ENCODE measurements around the gene CYP4F11.
"Not testable (repeated sequence)": the region's sequence is repeated elsewhere in the genome, so short reads cannot be mapped to it uniquely, and the experiment has no call there.

Gene CYP4F11, protein sequence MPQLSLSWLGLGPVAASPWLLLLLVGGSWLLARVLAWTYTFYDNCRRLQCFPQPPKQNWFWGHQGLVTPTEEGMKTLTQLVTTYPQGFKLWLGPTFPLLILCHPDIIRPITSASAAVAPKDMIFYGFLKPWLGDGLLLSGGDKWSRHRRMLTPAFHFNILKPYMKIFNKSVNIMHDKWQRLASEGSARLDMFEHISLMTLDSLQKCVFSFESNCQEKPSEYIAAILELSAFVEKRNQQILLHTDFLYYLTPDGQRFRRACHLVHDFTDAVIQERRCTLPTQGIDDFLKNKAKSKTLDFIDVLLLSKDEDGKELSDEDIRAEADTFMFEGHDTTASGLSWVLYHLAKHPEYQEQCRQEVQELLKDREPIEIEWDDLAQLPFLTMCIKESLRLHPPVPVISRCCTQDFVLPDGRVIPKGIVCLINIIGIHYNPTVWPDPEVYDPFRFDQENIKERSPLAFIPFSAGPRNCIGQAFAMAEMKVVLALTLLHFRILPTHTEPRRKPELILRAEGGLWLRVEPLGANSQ

DNA sequence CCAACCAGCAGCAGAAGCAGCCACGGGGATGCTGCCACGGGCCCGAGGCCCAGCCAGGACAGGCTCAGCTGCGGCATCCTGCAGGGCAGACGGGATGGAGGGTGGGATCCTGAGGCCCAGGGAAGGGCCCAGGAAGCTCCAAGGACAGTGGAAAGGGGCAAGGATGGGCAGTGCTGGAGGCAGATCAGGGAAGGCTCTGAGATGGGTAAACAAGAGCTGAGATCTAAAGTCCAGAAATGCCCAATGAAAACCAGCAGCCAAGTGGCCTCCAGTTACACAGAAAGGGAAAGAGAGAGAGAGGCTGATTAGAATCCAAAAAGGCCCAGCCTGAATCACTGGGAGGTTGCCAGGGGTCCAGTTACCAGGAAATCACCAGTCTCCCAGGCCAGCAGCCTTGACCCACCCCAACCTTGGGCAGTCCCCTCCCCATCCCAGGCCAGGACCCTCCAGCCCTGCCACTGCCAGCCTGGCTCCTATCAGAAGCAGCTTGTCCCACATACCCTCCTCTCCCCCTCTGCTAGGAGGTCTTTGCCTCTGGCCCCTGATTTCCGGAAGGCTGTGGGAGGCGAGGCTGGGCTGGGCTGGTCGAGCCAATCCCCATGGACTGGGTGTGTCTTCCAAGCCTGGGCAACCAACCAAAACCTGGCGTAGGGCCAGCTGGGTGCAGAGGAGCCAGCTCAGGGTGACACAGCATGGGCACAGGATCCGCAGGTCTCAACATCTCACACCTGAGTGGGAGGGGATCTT, at the start of gene CYP4F11:
Gene CYP4F11, minus strand, starts transcription at position 198 of the 747 bp plus-strand sequence. Its CDS starts 121 bp downstream, at position 77.
- Histone ChIP-seq H3K4me3 (no peak within 1 kb of the TSS), H3K27ac (peak within 1 kb of the TSS in 3 of 21 experiments; percentile 31 to 47 (median 37))

DNA sequence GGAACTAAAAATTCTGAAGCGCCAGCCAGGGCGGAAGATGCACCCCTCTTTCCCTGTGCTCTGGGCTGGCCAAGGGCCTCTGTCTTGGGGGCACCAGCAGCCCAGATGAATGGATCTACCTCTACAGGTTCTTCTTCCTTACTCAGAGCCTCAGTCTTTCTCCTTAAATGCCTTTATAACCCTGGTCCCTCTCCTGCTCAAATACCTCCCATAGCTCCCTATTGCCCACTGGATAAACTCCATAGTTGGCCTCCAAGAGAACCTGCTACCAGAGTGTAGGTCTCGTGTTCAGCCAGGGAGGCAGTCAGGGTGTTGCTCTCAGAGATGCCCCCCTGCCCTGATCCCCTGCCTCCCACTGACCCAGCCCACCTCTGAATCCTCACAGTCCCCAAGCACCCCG, 45.0 kb upstream of the CYP4F11 start:
- Histone ChIP-seq H3K4me3 (no peak overlapping the region), H3K27ac (no peak overlapping the region)

DNA sequence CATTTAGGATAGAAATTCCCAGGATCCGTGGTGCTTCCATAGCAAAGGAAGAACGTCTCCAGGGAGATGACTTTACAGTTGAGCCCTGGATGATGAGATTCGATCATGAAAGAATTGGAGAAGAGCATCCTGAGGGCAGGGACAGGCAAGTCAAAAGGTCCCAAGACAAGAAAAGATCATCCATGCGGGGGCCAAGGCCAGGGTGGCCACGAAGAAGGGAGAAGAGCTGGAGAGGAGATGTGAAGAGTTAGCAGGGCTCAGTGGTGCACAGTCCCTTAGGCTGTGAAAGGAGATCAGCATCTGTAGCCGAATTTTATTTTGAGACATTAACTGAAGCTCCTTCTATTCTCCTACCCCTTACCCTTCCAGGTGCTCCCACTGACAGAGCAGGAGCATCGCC, 43.4 kb upstream of the CYP4F11 start:
- no peak overlapping the region for H3K4me3 ChIP-seq
- no peak overlapping the region for H3K27ac ChIP-seq

DNA sequence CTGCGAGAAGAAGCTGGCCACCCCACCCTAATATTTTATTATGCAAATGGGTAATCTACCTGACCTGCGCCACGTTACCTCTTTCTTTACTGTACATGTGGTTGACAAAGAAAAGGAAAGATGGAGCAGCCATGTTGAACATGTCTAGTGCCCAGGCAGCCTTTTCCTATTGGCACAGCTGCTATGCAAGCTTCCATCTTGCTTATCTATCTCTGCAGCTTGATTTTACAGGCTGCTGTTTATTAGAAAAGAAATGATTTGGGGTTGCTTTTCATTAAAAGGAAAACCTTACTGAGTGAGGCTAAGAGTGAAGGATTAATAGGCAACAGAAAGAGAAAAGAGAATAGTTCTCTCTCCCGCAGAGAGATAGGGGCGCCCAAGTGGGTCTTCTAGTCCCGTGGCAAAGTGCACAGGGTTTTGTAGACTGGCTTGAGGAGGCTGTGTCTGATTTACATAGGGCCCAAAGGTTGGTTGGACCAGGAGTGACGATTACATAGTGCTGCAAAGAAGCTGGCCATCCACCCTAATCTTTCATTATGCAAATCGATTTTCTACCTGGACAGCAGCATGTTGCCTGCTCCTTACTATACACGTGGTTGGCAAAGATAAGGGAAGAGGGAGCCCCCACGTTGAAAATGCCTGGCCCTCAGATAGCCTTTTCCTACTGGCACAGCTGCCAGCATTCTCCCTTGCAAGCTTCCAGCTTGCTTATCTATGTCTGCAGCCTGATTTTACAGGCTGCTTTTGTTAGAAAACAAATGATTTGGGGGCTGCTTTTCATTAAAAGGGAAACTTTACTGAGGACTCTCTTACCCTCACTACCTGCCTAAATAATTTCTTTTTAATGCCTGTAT, 42.7 kb upstream of the CYP4F11 start:
- Histone ChIP-seq H3K4me3 (no peak overlapping the region), H3K27ac (no peak overlapping the region)

DNA sequence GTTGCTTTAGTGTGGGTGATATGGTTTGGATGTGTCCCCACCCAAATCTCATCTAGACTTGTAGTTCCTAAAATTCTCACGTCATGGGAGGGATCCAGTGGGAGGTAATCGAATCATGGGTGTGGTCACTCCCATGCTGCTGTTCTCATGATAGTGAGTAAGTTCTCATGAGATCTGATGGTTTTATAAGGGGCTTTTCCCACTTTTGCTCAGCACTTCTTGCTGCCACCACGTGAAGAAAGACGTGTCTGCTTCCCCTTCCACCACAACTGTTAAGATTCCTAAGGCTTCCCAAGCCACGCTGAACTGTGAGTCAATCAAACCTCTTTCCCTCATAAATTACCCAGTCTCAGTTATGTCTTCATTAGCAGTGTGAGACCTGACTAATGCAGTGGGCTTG, 40.5 kb upstream of the CYP4F11 start:
- H3K27ac ChIP-seq = no peak overlapping the region
- H3K4me3 ChIP-seq = no peak overlapping the region

DNA sequence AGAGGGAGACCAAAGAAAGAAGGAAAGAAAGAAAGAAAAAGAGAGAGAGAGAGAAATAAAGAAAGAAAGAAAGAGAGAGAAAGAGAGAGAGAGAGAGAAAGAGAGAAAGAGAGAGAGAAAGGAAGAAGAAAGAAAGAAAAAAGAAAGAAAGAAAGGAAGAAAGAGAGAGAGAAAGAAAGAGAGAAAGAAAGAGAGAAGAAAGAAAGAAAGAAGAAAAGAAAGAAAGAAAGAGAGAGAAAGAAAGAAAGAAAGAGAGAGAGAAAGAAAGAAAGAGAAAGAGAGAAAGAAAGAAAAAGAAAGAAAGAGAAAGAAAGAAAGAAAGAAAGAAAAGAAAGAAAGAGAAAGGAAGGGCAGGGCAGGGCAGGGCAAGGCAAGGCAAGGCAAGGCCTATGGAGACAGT, 37.7 kb upstream of the CYP4F11 start:
- H3K27ac ChIP-seq, H3K4me3 ChIP-seq: not testable (repeated sequence)

DNA sequence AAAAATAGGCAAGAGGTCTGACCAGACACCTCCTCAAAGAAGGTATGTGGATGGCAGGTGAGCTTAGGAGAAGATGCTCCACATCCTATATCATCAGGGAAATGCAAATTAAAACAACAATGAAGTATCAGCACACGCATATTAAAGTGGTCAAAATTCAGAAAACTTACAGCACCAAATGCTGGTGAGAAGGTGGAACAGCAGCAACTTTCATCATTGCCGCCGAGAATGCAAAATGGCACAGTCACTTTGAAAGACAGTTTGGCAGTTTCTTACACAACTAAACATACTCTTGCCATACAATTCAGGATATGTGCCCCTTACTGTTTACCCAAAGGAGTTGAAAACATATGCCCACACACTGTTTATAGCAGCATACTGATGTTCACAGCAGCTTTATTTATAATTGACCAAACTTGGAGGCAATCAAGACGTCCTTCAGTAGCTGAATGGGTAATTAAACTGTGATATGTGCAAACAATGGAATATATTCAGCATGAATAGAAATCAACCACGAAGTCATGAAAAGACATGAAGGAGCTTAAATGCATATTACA, 37.0 kb upstream of the CYP4F11 start:
- no peak overlapping the region for H3K4me3 ChIP-seq
- no peak overlapping the region for H3K27ac ChIP-seq

DNA sequence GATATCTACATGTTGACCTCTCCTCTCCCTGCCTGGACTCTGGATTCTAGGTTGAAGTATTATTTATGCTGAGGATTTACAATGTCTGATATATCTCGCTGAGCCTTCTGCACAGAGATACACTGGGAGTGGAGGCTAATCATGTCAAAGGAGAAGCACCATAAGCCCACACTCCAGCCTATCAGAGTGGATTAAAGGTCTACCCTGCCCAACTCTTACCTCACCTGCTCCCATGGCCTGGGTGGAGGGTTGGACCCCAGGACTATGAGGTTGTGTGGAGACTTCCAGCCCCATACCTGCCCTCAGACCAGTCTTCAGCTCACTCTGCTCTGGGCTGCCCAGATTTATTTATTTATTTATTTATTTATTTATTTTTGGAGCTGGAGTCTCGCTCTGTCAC, 29.9 kb upstream of the CYP4F11 start:
- H3K27ac ChIP-seq = no peak overlapping the region
- no peak overlapping the region for H3K4me3 ChIP-seq

DNA sequence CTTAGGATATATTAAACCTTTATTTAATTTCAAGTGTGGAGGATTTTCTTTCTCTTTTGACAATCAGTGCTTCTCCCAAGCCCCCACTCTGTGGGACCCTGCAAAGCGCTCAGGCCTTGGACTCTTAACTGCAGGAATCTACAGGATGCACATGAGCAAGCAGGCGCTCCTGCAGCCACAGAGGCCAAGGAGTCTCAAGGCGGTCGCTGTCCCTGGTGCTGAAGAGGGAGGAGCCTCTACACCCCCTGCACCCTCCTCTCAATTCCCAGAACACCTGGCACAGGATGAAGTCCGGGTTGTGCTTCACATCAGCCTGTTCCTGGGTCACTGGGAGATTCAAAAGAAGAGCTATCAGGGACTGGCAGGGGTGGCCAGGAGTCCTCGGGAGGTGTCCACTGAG, 28.0 kb upstream of the CYP4F11 start:
- no peak overlapping the region for H3K4me3 ChIP-seq
- no peak overlapping the region for H3K27ac ChIP-seq

DNA sequence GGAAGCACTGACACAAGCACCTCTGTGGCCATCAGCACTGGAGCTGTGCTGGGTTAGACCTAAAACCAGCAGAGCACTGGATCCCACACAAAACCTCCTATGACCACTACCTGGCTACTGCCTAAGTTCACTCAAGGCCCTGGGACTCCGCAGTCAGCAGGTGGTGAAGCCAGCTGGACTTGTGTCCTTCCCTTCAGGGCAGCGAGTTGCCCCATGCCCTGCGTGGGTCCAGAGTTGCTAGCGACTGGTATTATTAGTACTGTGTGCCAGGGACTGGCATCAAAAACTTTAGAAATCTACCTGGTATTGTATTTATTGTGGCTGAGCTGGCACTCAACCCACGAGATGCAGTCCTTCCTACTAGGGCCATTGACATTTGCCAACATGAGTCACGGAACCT, 20.5 kb upstream of the CYP4F11 start:
- Histone ChIP-seq H3K27ac (no peak overlapping the region), H3K4me3 (no peak overlapping the region)

DNA sequence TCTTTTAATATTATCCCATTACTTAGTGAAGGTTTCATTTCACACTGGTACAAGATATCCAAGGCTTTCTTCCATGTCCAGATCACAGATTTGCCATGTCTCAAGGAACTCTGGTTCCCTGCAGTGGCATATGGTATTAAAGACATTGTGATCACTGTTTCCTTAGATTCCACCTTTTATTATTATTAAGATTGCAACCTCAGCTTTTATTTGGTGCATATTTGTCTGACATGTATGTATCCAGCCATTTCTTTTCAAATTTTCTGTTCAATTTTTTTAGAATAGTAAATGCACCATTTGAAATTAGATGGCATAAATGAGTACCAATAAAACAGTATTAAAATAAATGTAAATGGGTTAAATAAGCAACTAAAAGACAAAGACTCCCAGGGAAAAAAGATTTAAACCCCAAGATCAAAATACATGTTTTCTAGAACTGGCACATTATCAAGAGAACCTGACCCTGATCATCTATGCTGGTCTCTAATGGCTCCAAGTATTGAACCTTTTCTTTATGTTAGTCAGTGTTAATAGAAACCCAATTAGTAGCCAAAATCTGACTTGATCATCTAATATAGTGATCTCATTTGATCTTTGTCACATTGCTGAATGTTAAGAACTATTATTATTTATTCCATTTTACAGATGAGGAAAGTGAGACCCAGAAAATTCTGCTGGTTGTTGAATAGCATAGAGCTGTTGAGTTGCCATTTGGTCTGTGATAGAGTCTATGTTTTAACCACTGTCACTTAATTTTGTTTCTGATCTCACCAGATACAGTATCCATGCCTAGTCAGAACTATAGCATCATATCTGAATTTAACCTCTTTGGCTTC, 14.1 kb upstream of the CYP4F11 start, which contains the start of gene OR10H4:
Gene OR10H4, plus strand, starts transcription at position 786 of the 836 bp plus-strand sequence. Its CDS starts 0 bp downstream, at position 786.
- H3K27ac ChIP-seq = no peak within 1 kb of the TSS
- H3K4me3 ChIP-seq = no peak within 1 kb of the TSS

DNA sequence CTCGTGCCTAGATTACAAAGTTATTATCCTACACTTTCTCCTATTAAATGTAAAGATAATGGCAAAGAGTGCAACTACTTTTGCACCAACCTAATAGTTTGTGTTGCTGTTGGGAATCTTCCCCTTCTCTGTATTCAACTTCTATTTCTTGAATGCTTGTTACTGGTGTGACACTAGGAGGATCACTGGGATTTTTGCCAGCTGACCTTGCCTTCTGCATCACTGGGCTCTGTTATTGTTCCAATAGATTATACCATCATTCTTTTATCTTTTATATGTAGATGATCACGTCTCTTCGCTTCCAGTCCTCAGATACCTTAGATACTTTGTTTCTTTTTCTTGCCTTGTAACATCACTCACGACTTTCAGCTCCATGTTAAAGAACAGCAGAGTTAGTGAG, 11.0 kb upstream of the CYP4F11 start:
- Histone ChIP-seq H3K27ac (no peak overlapping the region), H3K4me3 (no peak overlapping the region)

DNA sequence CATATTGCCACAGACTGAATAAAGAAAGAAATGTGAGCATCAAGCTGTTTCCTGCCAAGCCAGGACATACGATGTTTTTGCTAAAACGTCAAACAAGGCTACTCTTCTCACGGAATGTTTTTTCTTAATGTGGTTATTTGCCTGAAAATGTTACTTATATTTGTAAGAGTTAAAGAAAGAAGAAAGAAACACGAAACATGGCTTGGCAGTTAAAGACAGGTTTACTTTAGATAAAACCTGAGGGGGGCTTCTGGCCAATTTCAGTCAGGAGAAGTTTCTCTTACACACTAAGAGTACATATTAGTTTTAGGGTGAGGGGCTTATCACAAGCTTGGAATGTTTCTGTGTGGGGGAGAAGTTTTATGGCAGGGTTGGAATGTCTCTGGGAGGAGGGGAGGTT, 10.1 kb upstream of the CYP4F11 start:
- H3K27ac ChIP-seq = no peak overlapping the region
- H3K4me3 ChIP-seq = no peak overlapping the region

DNA sequence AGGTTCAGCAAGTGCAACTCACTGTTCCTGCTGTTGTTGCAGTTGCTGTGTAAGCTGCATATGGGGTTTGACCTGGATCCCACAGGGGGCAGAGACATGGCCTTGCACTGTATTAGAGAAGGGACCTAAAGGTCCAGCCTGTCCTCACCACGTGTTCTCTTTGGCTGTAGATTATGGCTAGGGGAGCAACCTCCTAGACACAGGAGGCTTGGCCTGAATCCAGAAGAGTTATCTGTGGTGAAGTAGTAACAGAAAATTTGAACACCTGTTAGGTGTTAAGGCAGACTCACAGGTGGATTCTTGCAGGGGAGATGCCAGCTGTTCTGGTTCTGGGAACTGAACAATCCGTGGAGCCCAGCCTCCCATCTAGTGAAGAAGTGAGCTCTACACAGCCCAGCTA, 3.4 kb upstream of the CYP4F11 start:
- Histone ChIP-seq H3K27ac (no peak overlapping the region), H3K4me3 (no peak overlapping the region)

DNA sequence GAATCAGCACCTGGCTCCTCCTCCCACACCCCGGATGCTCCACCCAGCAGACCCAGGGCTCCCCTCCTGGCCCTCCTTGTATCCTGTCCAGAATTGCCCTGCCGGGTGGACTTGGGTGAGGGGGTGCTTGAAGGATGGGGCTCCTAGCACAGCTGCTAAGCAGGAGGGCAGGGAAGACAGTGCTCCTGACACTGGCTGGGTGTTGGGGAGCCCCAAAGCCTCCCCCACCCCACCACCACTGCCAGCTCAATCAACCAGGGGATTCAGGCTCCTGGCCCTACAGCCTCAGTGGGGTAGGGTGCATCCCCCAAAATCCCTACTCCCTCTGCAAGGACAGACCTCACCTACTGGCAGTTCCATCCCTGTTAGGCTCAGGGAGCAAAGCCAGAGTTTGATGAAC, 2.6 kb upstream of the CYP4F11 start:
- Histone ChIP-seq H3K27ac (no peak overlapping the region), H3K4me3 (no peak overlapping the region)

DNA sequence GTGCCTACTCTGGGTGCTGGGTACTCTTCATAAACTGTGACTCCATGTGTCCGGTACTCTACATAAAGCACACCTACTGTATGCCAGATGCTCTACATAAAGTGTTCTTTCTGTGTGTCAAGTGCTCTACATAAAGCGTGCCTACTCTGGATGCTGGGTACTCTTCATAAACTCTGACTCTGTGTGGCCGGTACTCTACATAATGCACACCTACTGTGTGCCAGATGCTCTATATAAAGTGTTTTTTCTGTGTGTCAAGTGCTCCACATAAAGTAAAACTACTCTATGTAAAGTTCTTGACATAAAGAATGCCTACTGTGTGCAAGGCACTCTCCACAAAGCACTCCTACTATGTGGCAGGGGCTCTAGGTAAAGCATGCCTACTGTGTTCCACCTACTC, 1.8 kb upstream of the CYP4F11 start:
- Histone ChIP-seq H3K4me3 (no peak overlapping the region), H3K27ac (no peak overlapping the region)

DNA sequence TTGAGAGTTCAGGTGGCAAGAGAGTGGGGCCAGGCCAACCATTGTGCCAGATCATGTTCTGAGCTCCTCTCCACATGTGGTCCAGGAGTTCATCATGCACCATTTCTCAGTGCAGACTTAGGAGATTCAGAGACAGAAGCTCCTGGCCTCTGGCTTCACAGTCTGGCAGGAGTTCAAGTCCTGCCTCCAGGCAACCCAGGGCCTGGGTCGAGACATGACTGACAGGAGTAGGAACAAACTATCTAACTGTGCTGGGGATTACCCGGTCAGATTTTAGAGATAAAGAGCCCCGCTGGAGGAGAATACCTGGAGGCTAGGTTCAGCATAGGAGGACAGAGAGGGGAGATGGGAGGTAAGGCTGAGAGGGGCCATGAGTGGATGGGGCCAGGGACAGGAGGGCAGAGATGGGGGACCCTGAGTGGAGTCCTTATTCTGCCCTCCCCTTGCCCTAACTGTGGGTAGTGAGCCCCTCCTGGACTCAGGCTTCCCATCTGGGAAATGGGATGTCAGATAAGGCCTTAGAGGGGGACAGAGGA, 906 bp upstream of the CYP4F11 start:
- Histone ChIP-seq H3K27ac (peak overlapping the region in 1 of 21 experiments; percentile 37), H3K4me3 (no peak overlapping the region)

DNA sequence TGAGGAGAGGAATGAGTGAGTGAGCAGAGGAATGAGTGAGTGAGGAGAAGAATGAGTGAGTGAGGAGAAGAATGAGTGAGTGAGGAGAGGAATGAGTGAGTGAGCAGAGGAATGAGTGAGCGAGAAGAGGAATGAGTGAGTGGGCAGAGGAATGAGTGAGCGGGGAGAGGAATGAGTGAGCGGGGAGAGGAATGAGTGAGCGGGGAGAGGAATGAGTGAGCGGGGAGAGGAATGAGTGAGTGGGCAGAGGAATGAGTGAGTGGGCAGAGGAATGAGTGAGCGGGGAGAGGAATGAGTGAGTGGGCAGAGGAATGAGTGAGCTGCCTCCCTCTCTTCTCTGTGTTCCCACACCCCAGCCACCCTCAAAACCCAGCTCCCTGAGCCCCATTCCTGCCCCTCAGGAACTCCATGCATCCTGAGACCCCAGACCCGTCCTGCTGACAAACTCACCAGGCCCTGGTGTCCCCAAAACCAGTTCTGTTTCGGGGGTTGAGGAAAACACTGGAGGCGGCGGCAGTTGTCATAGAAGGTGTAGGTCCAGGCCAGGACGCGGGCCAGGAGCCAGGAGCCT, 483 bp downstream of the CYP4F11 start:
- H3K4me3 ChIP-seq = not testable (repeated sequence)
- H3K27ac ChIP-seq = peak overlapping the region in 2 of 21 experiments; percentile 31 to 47
